GM12873 (cell line): ENCODE results near the gene DNM3.

ENCODE experiments used
- CTCF ChIP-seq: IDR thresholded peaks from 2 replicates; pipeline ENCODE4 v1.5.1; 2012; ENCODE audit warnings: low read depth, mild to moderate bottlenecking, moderate library complexity, low read length, control low read depth; ENCODE audit not compliant: insufficient read depth; ENCODE audit errors: missing control alignments

The DNM3 gene

DNA sequence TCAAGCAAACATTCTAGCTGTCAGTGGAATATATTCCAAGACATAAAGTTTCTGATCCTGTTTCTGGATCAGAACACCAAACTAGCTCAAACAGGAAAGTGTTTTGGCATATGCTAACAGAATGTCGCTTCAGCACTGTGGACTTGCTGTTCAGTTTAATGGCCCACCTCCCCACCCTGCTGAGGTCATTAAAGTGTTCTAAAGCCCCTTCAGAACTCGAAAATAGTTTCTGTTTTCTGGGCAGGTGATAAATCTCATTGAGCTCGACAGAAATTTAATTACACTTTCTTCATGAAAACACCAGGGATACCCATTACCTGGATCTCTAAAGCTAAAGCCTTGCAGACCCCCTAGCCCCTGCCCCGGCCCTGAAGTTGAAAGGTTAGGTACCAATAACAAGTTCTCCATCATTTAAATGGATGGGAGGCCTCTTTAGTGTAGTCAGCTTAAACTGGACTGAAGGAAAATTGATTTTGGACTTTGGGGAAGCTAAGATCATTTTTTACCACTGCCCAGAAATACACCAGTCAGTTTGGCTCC lies 575.3 kb downstream of the DNM3 start:
- TF ChIP-seq CTCF = no peak

DNA sequence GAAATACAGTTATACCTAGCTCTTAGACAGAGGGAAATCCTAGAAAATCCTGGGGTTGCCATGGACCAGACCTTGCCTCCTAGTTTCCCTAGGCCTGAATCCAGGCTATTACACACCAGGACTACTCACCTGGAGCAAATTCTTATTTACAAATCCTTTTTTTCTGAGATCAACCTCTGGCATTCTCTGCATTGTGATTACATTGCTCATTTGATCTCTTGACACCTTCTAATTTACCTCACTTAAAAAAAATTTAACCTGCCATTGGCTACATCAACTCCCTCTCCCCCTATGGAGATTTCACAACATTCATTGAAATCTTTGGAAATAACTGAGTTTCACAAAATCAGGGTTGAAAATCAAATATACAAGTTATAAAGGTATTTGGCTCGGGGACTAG lies 576.3 kb downstream of the DNM3 start:
- no peak for TF ChIP-seq CTCF

GRCh38 chr1:172420385-172420784 lies 579.1 kb downstream of the DNM3 start, which contains the start of gene C1orf105:
Gene C1orf105, plus strand, starts transcription at chr1:172420685. Its CDS starts 201 bp downstream, at chr1:172420886.
- TF ChIP-seq CTCF = no peak

GRCh38 chr1:172421974-172422604 lies 580.8 kb downstream of the DNM3 start:
- no peak for TF ChIP-seq CTCF

DNA sequence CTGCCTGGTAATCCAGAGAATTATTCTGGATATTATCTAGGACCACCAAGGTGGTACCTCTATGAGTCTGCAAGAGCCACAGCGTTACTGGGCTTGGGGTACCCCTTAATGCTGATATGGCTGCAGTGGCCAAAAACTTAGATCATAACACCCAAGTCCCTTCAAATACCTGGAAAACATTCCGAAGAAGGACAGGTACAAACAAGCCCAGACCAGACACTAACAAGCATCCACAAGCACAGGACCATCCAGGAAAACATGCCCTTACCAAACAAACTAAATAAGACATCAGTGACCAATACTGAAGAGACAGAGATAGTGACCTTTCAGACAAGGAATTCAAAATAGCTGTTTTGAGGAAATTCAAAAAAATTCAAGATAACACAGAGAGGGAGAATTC lies 582.0 kb downstream of the DNM3 start:
- no peak for TF ChIP-seq CTCF

DNA sequence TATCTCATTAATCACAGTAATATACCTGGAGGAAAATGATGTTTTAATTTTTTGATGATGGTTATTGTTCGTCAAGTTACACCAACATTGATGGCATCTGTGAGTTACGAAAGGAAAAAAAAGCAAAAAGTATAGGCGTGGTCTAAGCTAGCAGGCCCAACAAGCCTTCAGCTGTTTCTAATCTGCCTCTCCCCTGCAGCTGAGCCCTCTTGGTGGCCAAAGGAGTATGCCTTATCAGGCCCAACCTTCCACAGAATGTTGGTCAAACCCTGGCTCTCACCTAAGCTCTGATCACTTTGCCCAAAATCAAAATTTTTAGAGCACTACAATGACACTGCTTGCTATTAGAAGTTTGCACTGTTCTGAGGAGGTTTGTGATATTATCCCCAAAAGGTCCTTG lies 584.0 kb downstream of the DNM3 start:
- TF ChIP-seq CTCF = no peak

GRCh38 chr1:172427191-172427590 lies 585.9 kb downstream of the DNM3 start:
- TF ChIP-seq CTCF = no peak
